GM23338 (cell line): ENCODE measurements around the gene IRX2. TPM values are rescaled to one million over a fixed set of nuclear protein-coding genes. Genes with fewer than 3 reads are reported as not detected.

Experiments used
- ATAC-seq: fragments of 200-7000 bp; cut with Tn5 transposase; 3 replicates; pipeline ENCODE4 v1.9.1; 2020
- DNase-seq: peaks from one replicate; pipeline ENCODE4 v3.0.0-alpha.2; 2015; ENCODE audit warnings: low spot score
- H2AFZ ChIP-seq: fragments of 200-600 bp; sonication (generic); 2 replicates; pipeline ENCODE4 v1.8.0; 2016; ENCODE audit warnings: antibody characterized with exemption, mild to moderate bottlenecking, moderate library complexity
- H3F3A ChIP-seq: fragments of 200-600 bp; sonication (generic); replicated peaks from 2 replicates; pipeline ENCODE4 v1.8.0; 2017; ENCODE audit warnings: antibody characterized with exemption, mixed run types, low read depth
- H3K27ac ChIP-seq: fragments of 200-600 bp; sonication (generic); 2 replicates; pipeline ENCODE4 v1.6.1; 2016; ENCODE audit warnings: low read depth
- H3K27me3 ChIP-seq: fragments of 200-600 bp; sonication (generic); 2 replicates; pipeline ENCODE4 v1.8.0; 2016; ENCODE audit warnings: mild to moderate bottlenecking, mixed run types, moderate library complexity; ENCODE audit not compliant: insufficient read depth
- H3K36me3 ChIP-seq: fragments of 200-600 bp; sonication (generic); 2 replicates; pipeline ENCODE4 v1.8.0; 2016; ENCODE audit warnings: mild to moderate bottlenecking; ENCODE audit not compliant: insufficient read depth
- H3K4me1 ChIP-seq: fragments of 200-600 bp; sonication (generic); 2 replicates; pipeline ENCODE4 v1.8.0; 2016; ENCODE audit warnings: mild to moderate bottlenecking, moderate library complexity; ENCODE audit not compliant: insufficient read depth
- H3K4me2 ChIP-seq: fragments of 200-600 bp; sonication (generic); 2 replicates; pipeline ENCODE4 v1.7.1; 2017; ENCODE audit warnings: mixed run types
- H3K4me3 ChIP-seq: fragments of 200-600 bp; sonication (generic); 2 replicates; pipeline ENCODE4 v1.6.1; 2016; ENCODE audit warnings: mixed run types
- H3K79me2 ChIP-seq: fragments of 200-600 bp; sonication (generic); replicated peaks from 2 replicates; pipeline ENCODE4 v1.8.0; 2017; ENCODE audit warnings: mild to moderate bottlenecking; ENCODE audit not compliant: insufficient read depth
- H3K9me2 ChIP-seq: fragments of 200-600 bp; sonication (generic); 2 replicates; pipeline ENCODE4 v1.8.0; 2017; ENCODE audit not compliant: insufficient read depth
- H4K20me1 ChIP-seq: fragments of 200-600 bp; sonication (generic); replicated peaks from 2 replicates; pipeline ENCODE4 v1.8.0; 2017; ENCODE audit warnings: mild to moderate bottlenecking; ENCODE audit not compliant: insufficient read depth
- H3K27ac Mint-ChIP-seq: 2 replicates; pipeline ENCODE4 v1.8.0; 2020; ENCODE audit warnings: inconsistent platforms, mild to moderate bottlenecking, moderate library complexity, mixed read lengths
- H3K27me3 Mint-ChIP-seq: 3 replicates; pipeline ENCODE4 v1.8.0; 2022; ENCODE audit warnings: low read depth, mild to moderate bottlenecking, moderate library complexity, mixed read lengths, inconsistent platforms; ENCODE audit not compliant: insufficient read depth, poor library complexity
- H3K36me3 Mint-ChIP-seq: 3 replicates; pipeline ENCODE4 v1.8.0; 2021; ENCODE audit warnings: low read depth, mild to moderate bottlenecking, inconsistent platforms, moderate library complexity, mixed read lengths
- H3K4me1 Mint-ChIP-seq: 3 replicates; pipeline ENCODE4 v1.8.0; 2020; ENCODE audit warnings: mild to moderate bottlenecking, inconsistent platforms, mixed read lengths
- H3K4me3 Mint-ChIP-seq: 3 replicates; pipeline ENCODE4 v1.8.0; 2021; ENCODE audit warnings: moderate library complexity, mild to moderate bottlenecking, inconsistent platforms, mixed read lengths
- H3K9me3 Mint-ChIP-seq: 3 replicates; pipeline ENCODE4 v1.8.0; 2020; ENCODE audit warnings: moderate library complexity, mild to moderate bottlenecking, inconsistent platforms, mixed read lengths
- CREB1 ChIP-seq: fragments of 250-450 bp; sonication (Bioruptor Pico); IDR thresholded peaks from 2 replicates; pipeline ENCODE4 v1.5.0; 2020; ENCODE audit warnings: low read depth, mild to moderate bottlenecking, moderate library complexity
- EZH2 ChIP-seq: fragments of 200-600 bp; sonication (generic); IDR thresholded peaks from one replicate; pipeline ENCODE4 v1.8.0; 2017; ENCODE audit warnings: antibody characterized with exemption, mild to moderate bottlenecking, low read depth; ENCODE audit not compliant: unreplicated experiment
- EZH2phosphoT487 ChIP-seq: fragments of 200-600 bp; sonication (generic); IDR thresholded peaks from one replicate; pipeline ENCODE4 v1.8.1; 2018; ENCODE audit warnings: antibody characterized with exemption; ENCODE audit not compliant: unreplicated experiment
- NANOG ChIP-seq: IDR thresholded peaks from 2 replicates; pipeline ENCODE4 v1.6.1; 2016; ENCODE audit warnings: antibody characterized with exemption, borderline replicate concordance
- POLR2AphosphoS5 ChIP-seq: IDR thresholded peaks from 2 replicates; pipeline ENCODE4 v1.6.1; 2016; ENCODE audit warnings: antibody characterized with exemption, low read depth
- STAT1 ChIP-seq: IDR thresholded peaks from one replicate; pipeline ENCODE4 v1.6.1; 2016; ENCODE audit warnings: antibody characterized with exemption; ENCODE audit not compliant: unreplicated experiment
- ZNF114 ChIP-seq: fragments of 250-450 bp; sonication (Bioruptor Pico); IDR thresholded peaks from 2 replicates; pipeline ENCODE4 v1.5.0; 2020; ENCODE audit warnings: mild to moderate bottlenecking, moderate library complexity
- ZNF331 ChIP-seq: fragments of 250-450 bp; sonication (Bioruptor Pico); IDR thresholded peaks from 2 replicates; pipeline ENCODE4 v1.5.0; 2020; ENCODE audit warnings: low read depth, mild to moderate bottlenecking, moderate library complexity
- polyA plus RNA-seq: library from polyadenylated mRNA; unstranded; fragments of >200 nt; fragmentation: Nextera tagmentation; extraction: Ambion mirVana; gene quantifications from 2 replicates; pipeline ENCODE4 v1.2.1, GENCODE V29; 2016
- total RNA-seq: library from RNA; depleted of rRNA; stranded (reverse); fragments of >200 nt; shearing (Covaris generic); gene quantifications from 2 replicates; pipeline ENCODE4 v1.2.3, GENCODE V29; 2014
- TF ChIP-seq, protein P1 (sequence below): IDR thresholded peaks from one replicate; pipeline ENCODE4 v1.6.1; 2018; ENCODE audit warnings: antibody characterized with exemption; ENCODE audit not compliant: unreplicated experiment
- TF ChIP-seq, protein P2 (sequence below): fragments of 250-450 bp; sonication (Bioruptor Pico); IDR thresholded peaks from 2 replicates; pipeline ENCODE4 v1.5.0; 2020; ENCODE audit warnings: mild to moderate bottlenecking, moderate library complexity

Gene IRX2
- total and polyA plus RNA-seq, 2 experiments from 2014 or later: 13.6 to 25.3 TPM

DNA sequence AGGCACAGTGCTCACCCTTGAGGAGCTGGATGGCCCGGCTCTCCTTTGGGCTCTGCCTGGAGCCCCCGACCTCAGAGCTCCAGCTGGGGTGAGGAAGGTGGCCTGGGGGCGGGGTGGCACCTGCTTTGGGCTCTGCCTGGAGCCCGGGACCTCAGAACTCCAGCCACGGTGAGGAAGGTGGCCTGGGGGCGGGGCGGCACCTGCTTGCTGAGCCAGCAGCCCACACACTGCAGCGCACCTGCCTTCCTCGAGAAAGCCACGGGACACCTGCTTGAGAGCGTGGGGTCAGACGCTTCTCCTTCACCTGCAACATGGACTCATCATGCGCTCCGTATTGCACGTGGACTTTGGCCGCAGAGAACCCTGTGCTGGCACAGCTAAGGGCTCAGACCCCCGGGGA, 51.8 kb downstream of the IRX2 start:
- ATAC-seq (no peak), DNase-seq (no peak)
- H3K4me3 Mint-ChIP-seq: no peak overlapping the region
- H3K27me3 Mint-ChIP-seq: peaks cover 12% of the 10 kb centered on the region
- H3K27ac Mint-ChIP-seq: no peak overlapping the region
- no peak for TF ChIP-seq ZNF331 (CRISPR knock-in tag)
- TF ChIP-seq EZH2phosphoT487: no peak
- no peak for TF ChIP-seq EZH2
- TF ChIP-seq STAT1: no peak
- TF ChIP-seq ZNF114: no peak
- TF ChIP-seq, protein P1, sequence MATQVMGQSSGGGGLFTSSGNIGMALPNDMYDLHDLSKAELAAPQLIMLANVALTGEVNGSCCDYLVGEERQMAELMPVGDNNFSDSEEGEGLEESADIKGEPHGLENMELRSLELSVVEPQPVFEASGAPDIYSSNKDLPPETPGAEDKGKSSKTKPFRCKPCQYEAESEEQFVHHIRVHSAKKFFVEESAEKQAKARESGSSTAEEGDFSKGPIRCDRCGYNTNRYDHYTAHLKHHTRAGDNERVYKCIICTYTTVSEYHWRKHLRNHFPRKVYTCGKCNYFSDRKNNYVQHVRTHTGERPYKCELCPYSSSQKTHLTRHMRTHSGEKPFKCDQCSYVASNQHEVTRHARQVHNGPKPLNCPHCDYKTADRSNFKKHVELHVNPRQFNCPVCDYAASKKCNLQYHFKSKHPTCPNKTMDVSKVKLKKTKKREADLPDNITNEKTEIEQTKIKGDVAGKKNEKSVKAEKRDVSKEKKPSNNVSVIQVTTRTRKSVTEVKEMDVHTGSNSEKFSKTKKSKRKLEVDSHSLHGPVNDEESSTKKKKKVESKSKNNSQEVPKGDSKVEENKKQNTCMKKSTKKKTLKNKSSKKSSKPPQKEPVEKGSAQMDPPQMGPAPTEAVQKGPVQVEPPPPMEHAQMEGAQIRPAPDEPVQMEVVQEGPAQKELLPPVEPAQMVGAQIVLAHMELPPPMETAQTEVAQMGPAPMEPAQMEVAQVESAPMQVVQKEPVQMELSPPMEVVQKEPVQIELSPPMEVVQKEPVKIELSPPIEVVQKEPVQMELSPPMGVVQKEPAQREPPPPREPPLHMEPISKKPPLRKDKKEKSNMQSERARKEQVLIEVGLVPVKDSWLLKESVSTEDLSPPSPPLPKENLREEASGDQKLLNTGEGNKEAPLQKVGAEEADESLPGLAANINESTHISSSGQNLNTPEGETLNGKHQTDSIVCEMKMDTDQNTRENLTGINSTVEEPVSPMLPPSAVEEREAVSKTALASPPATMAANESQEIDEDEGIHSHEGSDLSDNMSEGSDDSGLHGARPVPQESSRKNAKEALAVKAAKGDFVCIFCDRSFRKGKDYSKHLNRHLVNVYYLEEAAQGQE: no peak
- no peak for TF ChIP-seq NANOG
- TF ChIP-seq, protein P2, sequence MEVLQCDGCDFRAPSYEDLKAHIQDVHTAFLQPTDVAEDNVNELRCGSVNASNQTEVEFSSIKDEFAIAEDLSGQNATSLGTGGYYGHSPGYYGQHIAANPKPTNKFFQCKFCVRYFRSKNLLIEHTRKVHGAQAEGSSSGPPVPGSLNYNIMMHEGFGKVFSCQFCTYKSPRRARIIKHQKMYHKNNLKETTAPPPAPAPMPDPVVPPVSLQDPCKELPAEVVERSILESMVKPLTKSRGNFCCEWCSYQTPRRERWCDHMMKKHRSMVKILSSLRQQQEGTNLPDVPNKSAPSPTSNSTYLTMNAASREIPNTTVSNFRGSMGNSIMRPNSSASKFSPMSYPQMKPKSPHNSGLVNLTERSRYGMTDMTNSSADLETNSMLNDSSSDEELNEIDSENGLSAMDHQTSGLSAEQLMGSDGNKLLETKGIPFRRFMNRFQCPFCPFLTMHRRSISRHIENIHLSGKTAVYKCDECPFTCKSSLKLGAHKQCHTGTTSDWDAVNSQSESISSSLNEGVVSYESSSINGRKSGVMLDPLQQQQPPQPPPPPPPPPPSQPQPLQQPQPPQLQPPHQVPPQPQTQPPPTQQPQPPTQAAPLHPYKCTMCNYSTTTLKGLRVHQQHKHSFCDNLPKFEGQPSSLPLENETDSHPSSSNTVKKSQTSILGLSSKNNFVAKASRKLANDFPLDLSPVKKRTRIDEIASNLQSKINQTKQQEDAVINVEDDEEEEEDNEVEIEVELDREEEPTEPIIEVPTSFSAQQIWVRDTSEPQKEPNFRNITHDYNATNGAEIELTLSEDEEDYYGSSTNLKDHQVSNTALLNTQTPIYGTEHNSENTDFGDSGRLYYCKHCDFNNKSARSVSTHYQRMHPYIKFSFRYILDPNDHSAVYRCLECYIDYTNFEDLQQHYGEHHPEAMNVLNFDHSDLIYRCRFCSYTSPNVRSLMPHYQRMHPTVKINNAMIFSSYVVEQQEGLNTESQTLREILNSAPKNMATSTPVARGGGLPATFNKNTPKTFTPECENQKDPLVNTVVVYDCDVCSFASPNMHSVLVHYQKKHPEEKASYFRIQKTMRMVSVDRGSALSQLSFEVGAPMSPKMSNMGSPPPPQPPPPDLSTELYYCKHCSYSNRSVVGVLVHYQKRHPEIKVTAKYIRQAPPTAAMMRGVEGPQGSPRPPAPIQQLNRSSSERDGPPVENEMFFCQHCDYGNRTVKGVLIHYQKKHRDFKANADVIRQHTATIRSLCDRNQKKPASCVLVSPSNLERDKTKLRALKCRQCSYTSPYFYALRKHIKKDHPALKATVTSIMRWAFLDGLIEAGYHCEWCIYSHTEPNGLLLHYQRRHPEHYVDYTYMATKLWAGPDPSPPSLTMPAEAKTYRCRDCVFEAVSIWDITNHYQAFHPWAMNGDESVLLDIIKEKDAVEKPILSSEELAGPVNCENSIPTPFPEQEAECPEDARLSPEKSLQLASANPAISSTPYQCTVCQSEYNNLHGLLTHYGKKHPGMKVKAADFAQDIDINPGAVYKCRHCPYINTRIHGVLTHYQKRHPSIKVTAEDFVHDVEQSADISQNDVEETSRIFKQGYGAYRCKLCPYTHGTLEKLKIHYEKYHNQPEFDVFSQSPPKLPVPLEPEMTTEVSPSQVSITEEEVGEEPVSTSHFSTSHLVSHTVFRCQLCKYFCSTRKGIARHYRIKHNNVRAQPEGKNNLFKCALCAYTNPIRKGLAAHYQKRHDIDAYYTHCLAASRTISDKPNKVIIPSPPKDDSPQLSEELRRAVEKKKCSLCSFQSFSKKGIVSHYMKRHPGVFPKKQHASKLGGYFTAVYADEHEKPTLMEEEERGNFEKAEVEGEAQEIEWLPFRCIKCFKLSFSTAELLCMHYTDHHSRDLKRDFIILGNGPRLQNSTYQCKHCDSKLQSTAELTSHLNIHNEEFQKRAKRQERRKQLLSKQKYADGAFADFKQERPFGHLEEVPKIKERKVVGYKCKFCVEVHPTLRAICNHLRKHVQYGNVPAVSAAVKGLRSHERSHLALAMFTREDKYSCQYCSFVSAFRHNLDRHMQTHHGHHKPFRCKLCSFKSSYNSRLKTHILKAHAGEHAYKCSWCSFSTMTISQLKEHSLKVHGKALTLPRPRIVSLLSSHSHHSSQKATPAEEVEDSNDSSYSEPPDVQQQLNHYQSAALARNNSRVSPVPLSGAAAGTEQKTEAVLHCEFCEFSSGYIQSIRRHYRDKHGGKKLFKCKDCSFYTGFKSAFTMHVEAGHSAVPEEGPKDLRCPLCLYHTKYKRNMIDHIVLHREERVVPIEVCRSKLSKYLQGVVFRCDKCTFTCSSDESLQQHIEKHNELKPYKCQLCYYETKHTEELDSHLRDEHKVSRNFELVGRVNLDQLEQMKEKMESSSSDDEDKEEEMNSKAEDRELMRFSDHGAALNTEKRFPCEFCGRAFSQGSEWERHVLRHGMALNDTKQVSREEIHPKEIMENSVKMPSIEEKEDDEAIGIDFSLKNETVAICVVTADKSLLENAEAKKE (CRISPR knock-in tag): no peak
- no peak for TF ChIP-seq CREB1 (CRISPR knock-in tag)
- TF ChIP-seq POLR2AphosphoS5: no peak
- Histone ChIP-seq H2AFZ (no peak overlapping the region), H3K4me2 (no peak overlapping the region), H4K20me1 (no peaks in the 10 kb centered on the region), H3K27ac (no peak overlapping the region), H3K79me2 (no peaks in the 10 kb centered on the region), H3K4me3 (no peak overlapping the region), H3K36me3 (no peaks in the 10 kb centered on the region), H3K9me2 (no peaks in the 10 kb centered on the region), H3K4me1 (no peaks in the 10 kb centered on the region), H3K27me3 (no peaks in the 10 kb centered on the region), H3F3A (no peaks in the 10 kb centered on the region)
- no peaks in the 10 kb centered on the region; the same call in 2 of the 3 replicates for H3K36me3 Mint-ChIP-seq
- H3K9me3 Mint-ChIP-seq: peaks cover 9% of the 10 kb centered on the region; the same call in 2 of the 3 replicates
- no peaks in the 10 kb centered on the region; the same call in 2 of the 3 replicates for H3K4me1 Mint-ChIP-seq
